Esophagus squamous epithelium (tissue), 4 donors: ENCODE measurements around the gene MCOLN1.
A peak's percentile ranks its signal among the peaks of the same experiment; 100 is the strongest.

Experiments
- CTCF ChIP-seq, 6 experiments: fragments of 450-650 bp in 4 of 6; fragments of 200-600 bp in 2 of 6; sonication (generic) in 2 of 6; IDR thresholded peaks; one replicate each; pipeline ENCODE4 v1.5.1; 2016 to 2019; ENCODE audit warnings: antibody characterized with exemption in 6 of 6, mild to moderate bottlenecking in 4 of 6, moderate library complexity in 4 of 6
- POLR2A ChIP-seq, 4 donors: fragments of 450-650 bp; IDR thresholded peaks; one replicate each; pipeline ENCODE4 v1.6.1; 2017; ENCODE audit warnings: antibody characterized with exemption in 4 of 4, mild to moderate bottlenecking in 4 of 4, moderate library complexity in 3 of 4

- TF ChIP-seq CTCF (IDR thresholded peaks at IDR 0.05), result peak in 2 of 6 experiments; percentile 6 to 19
- TF ChIP-seq POLR2A (IDR thresholded peaks at IDR 0.05), result no peak
These were observed 25.1 kb upstream of the MCOLN1 start for GRCh38 chr19:7497292-7497691.
